HEK293 (cell line): ENCODE data around the gene PCBP3.

Experiments used
- CTCF ChIA-PET: fragments of 350-600 bp; formaldehyde crosslinking; extraction: SDS; loops from one replicate; lab custom pipeline; 2021; ENCODE audit warnings: antibody characterized with exemption; lab: Yijun Ruan, JAX
- POLR2A ChIA-PET: fragments of 300-600 bp; formaldehyde crosslinking; extraction: SDS; loops from one replicate; lab custom pipeline; 2020; ENCODE audit warnings: antibody characterized with exemption, inconsistent platforms; lab: Yijun Ruan, JAX
- H3K27ac ChIP-seq: fragments of 200-500 bp; sonication (Bioruptor generic); 2 replicates; pipeline ENCODE4 v1.5.1; 2014; ENCODE audit warnings: low read depth, low read length, control low read depth, inconsistent platforms; ENCODE audit errors: extremely low read depth
- H3K36me3 ChIP-seq, 2 experiments: fragments of 200-500 bp in 1 of 2; sonication (Bioruptor generic) in 1 of 2; 1 replicate in 1 of 2; 2 replicates in 1 of 2; pipeline ENCODE4 v1.5.1; 2014 to 2017; ENCODE audit warnings: inconsistent platforms in 2 of 2, low read length in 2 of 2; ENCODE audit not compliant: control insufficient read depth in 2 of 2, insufficient read depth in 1 of 2
- H3K4me1 ChIP-seq: fragments of 200-500 bp; sonication (Bioruptor generic); 2 replicates; pipeline ENCODE4 v1.5.1; 2014; ENCODE audit warnings: mild to moderate bottlenecking, low read length, inconsistent platforms; ENCODE audit not compliant: control insufficient read depth, insufficient read depth
- H3K4me3 ChIP-seq: 2 replicates; pipeline ENCODE4 v1.5.1; 2011; ENCODE audit warnings: low read depth, mild to moderate bottlenecking, control low read depth, low read length, moderate library complexity
- H3K9me3 ChIP-seq: fragments of 200-500 bp; sonication (Bioruptor generic); 2 replicates; pipeline ENCODE4 v1.5.1; 2014; ENCODE audit warnings: low read depth, low read length, inconsistent platforms; ENCODE audit not compliant: control insufficient read depth, insufficient read depth
- BCL11A ChIP-seq: fragments of 450-650 bp; formaldehyde crosslinking; IDR thresholded peaks from 2 replicates; pipeline ENCODE4 v1.5.1; 2016; ENCODE audit warnings: low read depth, missing biosample characterization, missing genetic modification characterization
- EGR2 ChIP-seq: fragments of 450-650 bp; formaldehyde crosslinking; IDR thresholded peaks from 2 replicates; pipeline ENCODE4 v1.5.1; 2016; ENCODE audit warnings: low read depth, missing biosample characterization, missing genetic modification characterization
- GLIS1 ChIP-seq: fragments of 450-650 bp; formaldehyde crosslinking; IDR thresholded peaks from 2 replicates; pipeline ENCODE4 v1.5.1; 2016; ENCODE audit warnings: missing biosample characterization, missing genetic modification characterization
- HOXC10 ChIP-seq: sonication (generic); formaldehyde crosslinking; IDR thresholded peaks from 2 replicates; pipeline ENCODE4 v1.8.1; 2023; ENCODE audit warnings: mild to moderate bottlenecking, missing genetic modification reagents
- SCRT1 ChIP-seq: fragments of 450-650 bp; formaldehyde crosslinking; IDR thresholded peaks from 2 replicates; pipeline ENCODE4 v1.5.1; 2016; ENCODE audit warnings: missing biosample characterization, missing genetic modification characterization, borderline replicate concordance
- TCF7L2 ChIP-seq: IDR thresholded peaks from 2 replicates; pipeline ENCODE4 v1.6.1; 2011; ENCODE audit warnings: low read depth, mild to moderate bottlenecking, inconsistent platforms, low read length, moderate library complexity, borderline replicate concordance
- ZFHX2 ChIP-seq: fragments of 450-650 bp; formaldehyde crosslinking; conservative IDR thresholded peaks from 2 replicates; pipeline ENCODE4 v1.5.1; 2016; ENCODE audit warnings: missing biosample characterization, missing genetic modification characterization
- ZNF132 ChIP-seq: fragments of 450-650 bp; formaldehyde crosslinking; IDR thresholded peaks from 2 replicates; pipeline ENCODE4 v1.5.1; 2017; ENCODE audit warnings: missing biosample characterization, missing genetic modification characterization, borderline replicate concordance
- ZNF155 ChIP-seq: fragments of 450-650 bp; formaldehyde crosslinking; IDR thresholded peaks from 2 replicates; pipeline ENCODE4 v1.5.1; 2016; ENCODE audit warnings: missing biosample characterization, missing genetic modification characterization
- ZNF248 ChIP-seq: fragments of 450-650 bp; formaldehyde crosslinking; IDR thresholded peaks from 2 replicates; pipeline ENCODE4 v1.5.1; 2017; ENCODE audit warnings: missing biosample characterization, missing genetic modification characterization
- ZNF26 ChIP-seq: fragments of 450-650 bp; formaldehyde crosslinking; IDR thresholded peaks from 2 replicates; pipeline ENCODE4 v1.5.1; 2016; ENCODE audit warnings: missing biosample characterization, missing genetic modification characterization
- ZNF274 ChIP-seq, 2 experiments: fragments of 200-500 bp in 1 of 2; fragments of 450-650 bp in 1 of 2; sonication (Bioruptor generic) in 1 of 2; formaldehyde crosslinking in 1 of 2; IDR thresholded peaks; 2 replicates each; pipeline versions ENCODE4 v1.5.1 to v1.6.1; 2014 to 2016; ENCODE audit warnings: borderline replicate concordance in 1 of 2, inconsistent platforms in 1 of 2, low read length in 1 of 2, missing biosample characterization in 1 of 2, missing genetic modification characterization in 1 of 2
- ZNF433 ChIP-seq: fragments of 450-650 bp; formaldehyde crosslinking; IDR thresholded peaks from 2 replicates; pipeline ENCODE4 v1.5.1; 2016; ENCODE audit warnings: missing biosample characterization, missing genetic modification characterization, low read depth
- ZNF549 ChIP-seq: fragments of 450-650 bp; IDR thresholded peaks from 2 replicates; pipeline ENCODE4 v1.5.1; 2018; ENCODE audit warnings: missing biosample characterization, missing genetic modification characterization, mild to moderate bottlenecking, inconsistent platforms, moderate library complexity
- ZNF660 ChIP-seq: fragments of 450-650 bp; IDR thresholded peaks from 2 replicates; pipeline ENCODE4 v1.5.1; 2018; ENCODE audit warnings: missing biosample characterization, mild to moderate bottlenecking, missing genetic modification characterization
- ZNF670 ChIP-seq: fragments of 450-650 bp; formaldehyde crosslinking; IDR thresholded peaks from 2 replicates; pipeline ENCODE4 v1.5.1; 2016; ENCODE audit warnings: missing biosample characterization, missing genetic modification characterization, low read depth
- ZNF768 ChIP-seq: fragments of 450-650 bp; formaldehyde crosslinking; IDR thresholded peaks from 2 replicates; pipeline ENCODE4 v1.5.1; 2018; ENCODE audit warnings: missing biosample characterization, mild to moderate bottlenecking, missing genetic modification characterization
- ZNF837 ChIP-seq: fragments of 450-650 bp; formaldehyde crosslinking; IDR thresholded peaks from 2 replicates; pipeline ENCODE4 v1.5.1; 2016; ENCODE audit warnings: missing biosample characterization, missing genetic modification characterization
- TF ChIP-seq, protein P1 (sequence below): fragments of 450-650 bp; formaldehyde crosslinking; IDR thresholded peaks from 2 replicates; pipeline ENCODE4 v1.5.1; 2017; ENCODE audit warnings: missing biosample characterization, mild to moderate bottlenecking, missing genetic modification characterization, moderate library complexity

The PCBP3 gene

DNA sequence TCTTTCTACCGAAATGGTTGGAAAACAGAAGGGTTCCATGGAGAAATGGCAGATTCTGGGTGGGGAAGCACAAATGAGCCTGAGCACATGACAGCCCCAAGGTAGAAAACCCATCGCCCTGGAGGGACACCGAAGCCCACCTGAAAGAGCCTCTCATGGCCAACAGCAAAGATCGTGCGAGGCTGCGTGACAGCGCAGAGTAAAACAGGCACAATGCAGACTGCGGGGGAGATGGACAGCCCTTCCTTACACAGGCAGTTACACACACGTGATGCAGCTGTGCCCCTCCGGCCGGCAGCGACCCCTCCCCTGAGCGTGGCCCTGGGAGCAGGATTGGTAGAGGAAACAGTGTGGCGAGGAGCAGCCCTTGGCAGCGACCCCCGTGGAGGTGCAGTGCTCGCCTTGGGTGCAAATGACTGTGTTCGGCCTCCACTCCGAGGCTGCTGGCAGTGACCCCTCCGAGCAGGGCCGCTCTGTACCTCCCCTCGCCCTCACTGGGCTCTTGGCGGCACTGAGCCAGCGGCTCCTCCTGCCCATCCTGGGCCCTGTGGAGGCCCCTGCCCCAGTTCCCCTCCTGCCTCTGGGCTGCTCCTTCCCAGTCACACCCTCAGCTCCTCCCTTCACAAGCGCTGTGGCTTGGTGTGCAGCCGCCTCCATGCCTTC, 217.1 kb downstream of the PCBP3 start:
- POLR2A ChIA-PET: no interaction called here
- H3K36me3 ChIP-seq: no peaks in the 10 kb centered on the region
- no peak overlapping the region for H3K4me3 ChIP-seq
- no peak for TF ChIP-seq ZNF248 (tag by site-specific recombination)
- TF ChIP-seq ZNF155 (tag by site-specific recombination): no peak
- no peak for TF ChIP-seq ZNF549 (tag by site-specific recombination)
- no peak for TF ChIP-seq TCF7L2
- no peak for TF ChIP-seq ZNF660 (tag by site-specific recombination)
- no peak for TF ChIP-seq ZNF433 (tag by site-specific recombination)
- no peak for TF ChIP-seq ZNF132 (tag by site-specific recombination)
- no peak for TF ChIP-seq HOXC10 (CRISPR knock-in tag)
- no peak for TF ChIP-seq ZNF274 (IDR thresholded peaks at IDR 0.05; ENCODE audit: low read length)
- no peak for TF ChIP-seq ZNF274 (tag by site-specific recombination; IDR thresholded peaks at IDR 0.05; ENCODE audit: borderline replicate concordance)
- TF ChIP-seq, protein P1, sequence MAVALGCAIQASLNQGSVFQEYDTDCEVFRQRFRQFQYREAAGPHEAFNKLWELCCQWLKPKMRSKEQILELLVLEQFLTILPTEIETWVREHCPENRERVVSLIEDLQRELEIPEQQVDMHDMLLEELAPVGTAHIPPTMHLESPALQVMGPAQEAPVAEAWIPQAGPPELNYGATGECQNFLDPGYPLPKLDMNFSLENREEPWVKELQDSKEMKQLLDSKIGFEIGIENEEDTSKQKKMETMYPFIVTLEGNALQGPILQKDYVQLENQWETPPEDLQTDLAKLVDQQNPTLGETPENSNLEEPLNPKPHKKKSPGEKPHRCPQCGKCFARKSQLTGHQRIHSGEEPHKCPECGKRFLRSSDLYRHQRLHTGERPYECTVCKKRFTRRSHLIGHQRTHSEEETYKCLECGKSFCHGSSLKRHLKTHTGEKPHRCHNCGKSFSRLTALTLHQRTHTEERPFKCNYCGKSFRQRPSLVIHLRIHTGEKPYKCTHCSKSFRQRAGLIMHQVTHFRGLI (tag by site-specific recombination): no peak
- TF ChIP-seq, all 188 proteins: peak for 0
- no peaks in the 10 kb centered on the region for H3K4me1 ChIP-seq
- no peaks in the 10 kb centered on the region for H3K9me3 ChIP-seq
- H3K27ac ChIP-seq: no peak overlapping the region
- CTCF ChIA-PET: interaction anchor here (2.0 kb wide), 1 partner anchor 20 kb away, joined by 5 read pairs; no protein-coding TSS in a partner anchor

DNA sequence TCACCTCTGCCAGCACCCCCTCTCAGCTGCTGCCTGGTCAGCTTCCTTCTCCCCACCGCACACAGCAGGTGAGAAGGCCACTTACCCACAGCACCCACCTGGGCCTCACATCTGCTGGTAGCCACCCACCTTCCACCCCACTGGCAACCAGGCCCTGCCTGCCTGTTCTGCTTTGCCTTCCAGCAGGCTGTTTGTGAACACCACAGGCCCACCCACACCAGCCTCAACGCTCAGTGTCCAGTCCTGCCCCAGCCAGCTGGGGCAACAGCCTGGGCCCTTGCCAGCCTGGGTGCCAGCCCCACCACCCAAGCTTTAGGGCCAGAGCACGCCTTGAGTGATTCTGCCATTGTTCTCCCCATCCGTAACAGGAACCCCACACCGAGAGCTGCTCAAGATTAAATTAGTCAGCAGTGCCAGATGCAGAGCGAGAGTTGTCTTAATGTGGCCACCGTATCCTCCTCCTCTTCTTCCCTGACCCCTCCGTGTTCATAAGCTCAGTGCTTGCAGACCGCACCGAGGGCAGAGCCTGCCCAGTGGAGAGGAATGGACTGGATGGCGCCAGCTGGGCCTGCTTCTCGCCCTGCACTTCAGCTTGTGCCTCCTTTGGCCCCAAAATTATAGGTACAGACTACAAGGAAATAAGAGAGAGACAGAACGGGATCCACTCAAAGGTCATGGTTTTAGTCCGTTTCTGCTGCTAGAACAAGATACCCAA, 217.8 kb downstream of the PCBP3 start:
- Histone ChIP-seq H3K9me3 (no peaks in the 10 kb centered on the region), H3K27ac (no peak overlapping the region), H3K4me1 (no peaks in the 10 kb centered on the region), H3K36me3 (no peaks in the 10 kb centered on the region), H3K4me3 (no peak overlapping the region)
- ChIA-PET POLR2A (no interaction called here), CTCF (interaction anchor here (0.5 to 2.0 kb wide), 4 partner anchors 19 to 409 kb away, joined by 3 to 5 read pairs (median 4); partner anchors contain the start of gene FTCD)
- no peak for TF ChIP-seq ZNF837
- no peak for TF ChIP-seq ZNF26 (tag by site-specific recombination)
- no peak for TF ChIP-seq ZNF670
- peak; percentile 75 for TF ChIP-seq EGR2
- no peak for TF ChIP-seq ZNF155 (tag by site-specific recombination)
- no peak for TF ChIP-seq GLIS1 (tag by site-specific recombination)
- no peak for TF ChIP-seq SCRT1 (tag by site-specific recombination)
- TF ChIP-seq BCL11A: no peak
- peak; percentile 51 for TF ChIP-seq ZFHX2
- no peak for TF ChIP-seq ZNF768 (tag by site-specific recombination)
